ENCODE data around the gene TNFRSF13B.

TNFRSF13B gene

GRCh38 chr17:16994631-16995030 is 22.7 kb upstream of the TNFRSF13B start:
- Histone ChIP-seq H3F3A (ENCODE audit: insufficient read depth, low read length) (no peaks in the 10 kb centered on the region), H3K27ac (ENCODE audit: low read depth, low read length, poor library complexity, severe bottlenecking) (no peak overlapping the region), H2AFZ (ENCODE audit: low read length) (no peak overlapping the region), H3K4me3 (ENCODE audit: low read depth, low read length, poor library complexity, severe bottlenecking) (no peak overlapping the region), H3K9me3 (ENCODE audit: low read length) (no peaks in the 10 kb centered on the region), H3K9ac (ENCODE audit: low read length) (no peak overlapping the region), H3K79me2 (ENCODE audit: insufficient read depth, low read length) (no peaks in the 10 kb centered on the region), H3K27me3 (ENCODE audit: insufficient read depth, low read length) (no peaks in the 10 kb centered on the region), H4K20me1 (ENCODE audit: insufficient read depth, low read length) (no peaks in the 10 kb centered on the region), H3K4me1 (ENCODE audit: insufficient read depth, low read length, severe bottlenecking) (peaks cover 17% of the 10 kb centered on the region), H3K9me2 (ENCODE audit: low read depth, low read length) (no peaks in the 10 kb centered on the region), H3K36me3 (ENCODE audit: insufficient read depth, low read length) (no peaks in the 10 kb centered on the region), H3K4me2 (ENCODE audit: low read length) (no peak overlapping the region)
- TF ChIP-seq EZH2 (IDR thresholded peaks at IDR 0.05; ENCODE audit: borderline replicate concordance, low read length), result no peak
- TF ChIP-seq, protein P1, sequence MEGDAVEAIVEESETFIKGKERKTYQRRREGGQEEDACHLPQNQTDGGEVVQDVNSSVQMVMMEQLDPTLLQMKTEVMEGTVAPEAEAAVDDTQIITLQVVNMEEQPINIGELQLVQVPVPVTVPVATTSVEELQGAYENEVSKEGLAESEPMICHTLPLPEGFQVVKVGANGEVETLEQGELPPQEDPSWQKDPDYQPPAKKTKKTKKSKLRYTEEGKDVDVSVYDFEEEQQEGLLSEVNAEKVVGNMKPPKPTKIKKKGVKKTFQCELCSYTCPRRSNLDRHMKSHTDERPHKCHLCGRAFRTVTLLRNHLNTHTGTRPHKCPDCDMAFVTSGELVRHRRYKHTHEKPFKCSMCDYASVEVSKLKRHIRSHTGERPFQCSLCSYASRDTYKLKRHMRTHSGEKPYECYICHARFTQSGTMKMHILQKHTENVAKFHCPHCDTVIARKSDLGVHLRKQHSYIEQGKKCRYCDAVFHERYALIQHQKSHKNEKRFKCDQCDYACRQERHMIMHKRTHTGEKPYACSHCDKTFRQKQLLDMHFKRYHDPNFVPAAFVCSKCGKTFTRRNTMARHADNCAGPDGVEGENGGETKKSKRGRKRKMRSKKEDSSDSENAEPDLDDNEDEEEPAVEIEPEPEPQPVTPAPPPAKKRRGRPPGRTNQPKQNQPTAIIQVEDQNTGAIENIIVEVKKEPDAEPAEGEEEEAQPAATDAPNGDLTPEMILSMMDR (IDR thresholded peaks at IDR 0.05; ENCODE audit: low read length), result no peak

DNA sequence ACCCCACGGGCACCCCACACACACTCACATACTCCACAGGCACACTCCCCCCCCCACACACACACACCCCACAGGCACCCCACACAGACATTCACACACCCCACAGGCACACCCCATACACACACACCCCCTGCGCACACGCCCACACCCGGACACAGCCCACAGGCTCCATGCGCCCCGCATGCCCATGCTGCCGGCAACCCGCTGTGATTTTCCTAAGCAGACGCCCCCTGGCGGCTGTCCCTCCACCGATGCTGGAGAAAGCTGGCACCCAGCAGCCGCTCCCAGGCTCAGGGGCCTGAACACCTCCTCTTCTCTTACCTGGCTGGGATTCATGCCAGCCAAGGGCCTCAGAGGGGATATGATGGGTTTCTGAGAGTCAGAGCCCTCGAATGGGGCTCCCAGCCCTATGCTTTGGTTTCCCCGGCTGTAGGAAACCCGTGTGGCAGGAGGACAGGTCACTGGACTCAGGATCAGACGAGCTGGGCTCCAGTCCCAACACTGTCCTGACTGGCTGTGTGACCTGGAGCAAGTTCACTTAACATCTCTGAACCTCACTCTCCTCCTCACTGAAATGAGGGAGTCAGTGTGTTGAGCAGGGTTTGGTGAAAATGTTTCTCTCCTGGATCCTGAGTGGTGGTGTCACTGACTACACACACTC is 19.6 kb upstream of the TNFRSF13B start:
- Histone ChIP-seq H3K9ac (ENCODE audit: low read length) (no peak overlapping the region), H3K4me1 (ENCODE audit: insufficient read depth, low read length, severe bottlenecking) (peaks cover 46% of the 10 kb centered on the region)

GRCh38 chr17:16989953-16990860 is 18.3 kb upstream of the TNFRSF13B start:
- Histone ChIP-seq H2AFZ (ENCODE audit: low read length) (no peak overlapping the region), H3K4me1 (ENCODE audit: insufficient read depth, low read length, severe bottlenecking) (peaks cover 46% of the 10 kb centered on the region), H3K9me2 (ENCODE audit: low read depth, low read length) (no peaks in the 10 kb centered on the region), H3K79me2 (ENCODE audit: insufficient read depth, low read length) (no peaks in the 10 kb centered on the region), H3K36me3 (ENCODE audit: insufficient read depth, low read length) (no peaks in the 10 kb centered on the region), H3K9ac (ENCODE audit: low read length) (peak overlapping the region; percentile 73), H3K27me3 (ENCODE audit: insufficient read depth, low read length) (no peaks in the 10 kb centered on the region), H3K9me3 (ENCODE audit: low read length) (no peaks in the 10 kb centered on the region), H3F3A (ENCODE audit: insufficient read depth, low read length) (no peaks in the 10 kb centered on the region), H3K4me2 (ENCODE audit: low read length) (peak overlapping the region; percentile 76), H3K4me3 (ENCODE audit: low read depth, low read length, poor library complexity, severe bottlenecking) (peak overlapping the region; percentile 62), H4K20me1 (ENCODE audit: insufficient read depth, low read length) (no peaks in the 10 kb centered on the region), H3K27ac (ENCODE audit: low read depth, low read length, poor library complexity, severe bottlenecking) (peak overlapping the region; percentile 94)
- no peak for TF ChIP-seq EZH2 (IDR thresholded peaks at IDR 0.05; ENCODE audit: borderline replicate concordance, low read length)
- TF ChIP-seq, protein P1 (IDR thresholded peaks at IDR 0.05; ENCODE audit: low read length), result no peak

More for the DNA sequence above, 19.6 kb upstream of the TNFRSF13B start:
- Histone ChIP-seq H3F3A (ENCODE audit: insufficient read depth, low read length) (no peaks in the 10 kb centered on the region), H3K79me2 (ENCODE audit: insufficient read depth, low read length) (no peaks in the 10 kb centered on the region), H3K27ac (ENCODE audit: low read depth, low read length, poor library complexity, severe bottlenecking) (peak overlapping the region; percentile 94), H3K27me3 (ENCODE audit: insufficient read depth, low read length) (no peaks in the 10 kb centered on the region), H3K4me3 (ENCODE audit: low read depth, low read length, poor library complexity, severe bottlenecking) (no peak overlapping the region), H3K9me2 (ENCODE audit: low read depth, low read length) (no peaks in the 10 kb centered on the region), H3K9me3 (ENCODE audit: low read length) (no peaks in the 10 kb centered on the region), H4K20me1 (ENCODE audit: insufficient read depth, low read length) (no peaks in the 10 kb centered on the region), H3K4me2 (ENCODE audit: low read length) (no peak overlapping the region), H3K36me3 (ENCODE audit: insufficient read depth, low read length) (no peaks in the 10 kb centered on the region), H2AFZ (ENCODE audit: low read length) (no peak overlapping the region)
- no peak for TF ChIP-seq EZH2 (IDR thresholded peaks at IDR 0.05; ENCODE audit: borderline replicate concordance, low read length)
- TF ChIP-seq, protein P1 (IDR thresholded peaks at IDR 0.05; ENCODE audit: low read length), result peak; percentile 90
